Measurements from ENCODE around the gene PCDHB16. TPM values are rescaled to one million over a fixed set of nuclear protein-coding genes. Genes with fewer than 3 reads are reported as not detected.

The PCDHB16 gene
- total RNA-seq, 1 experiment from 2014 or later: 6.5 TPM

DNA sequence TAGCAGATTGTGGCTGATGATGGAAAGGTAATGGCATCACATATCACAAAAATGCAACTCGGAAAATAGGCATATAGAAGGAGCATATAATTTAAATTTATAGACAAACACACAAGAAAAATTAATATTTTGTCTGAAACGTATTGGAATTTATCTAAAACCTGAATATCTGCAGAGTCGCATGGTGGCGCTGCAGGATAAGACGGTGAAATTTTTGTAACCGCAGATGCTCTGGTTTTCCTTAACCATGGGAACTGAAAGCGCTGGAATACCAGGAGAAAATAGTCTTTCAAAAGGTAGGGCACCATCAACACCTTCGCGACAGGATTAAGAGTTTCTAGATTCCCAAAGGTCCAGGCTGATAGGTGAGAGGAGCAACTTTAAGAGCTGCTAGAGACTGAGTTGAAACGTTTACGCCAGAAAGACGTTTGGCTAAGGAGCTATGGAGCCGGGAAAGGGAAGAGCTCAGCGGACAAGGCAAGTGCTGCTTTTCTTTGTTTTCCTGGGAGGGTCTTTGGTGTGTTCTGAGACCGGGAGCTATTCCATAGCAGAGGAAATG is 52.0 kb downstream of the PCDHB16 start:
- Mint-ChIP-seq H3K9me3 (peaks cover 43 to 62% of the 10 kb centered on the region in 2 experiments), H3K4me1 (0 out of 4 replicates have a peak, but pooled peaks cover 0 to 2% of the 10 kb centered on the region in 2 experiments), H3K27me3 (ENCODE audit: low read depth) (peaks cover 2% of the 10 kb centered on the region), H3K27ac (peak overlapping the region in 1 of 3 experiments; percentile 57; a peak in 1 of 7 replicates), H3K4me3 (peak overlapping the region in 1 of 2 experiments; percentile 51; a peak in 2 of 5 replicates), H3K36me3 (ENCODE audit: insufficient read depth in 1 of 3, low read depth in 3 of 3) (peaks cover 14 to 26% (median 16%) of the 10 kb centered on the region in 3 experiments)
- Histone ChIP-seq H3K56ac (ENCODE audit: insufficient read length, low read depth, low read length) (no peak overlapping the region), H3K79me2 (ENCODE audit: insufficient read depth, low read length) (no peaks in the 10 kb centered on the region), H3K23me2 (ENCODE audit: insufficient read length, low read depth, low read length, poor library complexity, severe bottlenecking) (no peaks in the 10 kb centered on the region), H3K9me3 (ENCODE audit: control insufficient read depth, low read depth, low read length) (peaks cover 25% of the 10 kb centered on the region), H2BK15ac (ENCODE audit: low read depth, low read length) (no peak overlapping the region), H2BK120ac (ENCODE audit: low read depth, low read length, poor library complexity, severe bottlenecking) (no peak overlapping the region), H3K4ac (ENCODE audit: low read depth, low read length) (no peak overlapping the region), H3K18ac (ENCODE audit: insufficient read length, low read depth, low read length) (no peak overlapping the region), H3K4me1 (ENCODE audit: insufficient read depth, low read length) (no peaks in the 10 kb centered on the region), H2BK20ac (ENCODE audit: low read depth, low read length, poor library complexity, severe bottlenecking) (no peak overlapping the region), H3K79me1 (ENCODE audit: insufficient read depth, low read depth, low read length, poor library complexity, severe bottlenecking) (no peaks in the 10 kb centered on the region), H4K8ac (replicated peaks; ENCODE audit: insufficient read length, low read depth, low read length) (no peak overlapping the region), H3K4me2 (ENCODE audit: insufficient read depth, insufficient read length, low read length) (no peak overlapping the region), H3T11ph (ENCODE audit: low read length) (no peak overlapping the region), H2BK12ac (ENCODE audit: insufficient read length, low read depth, low read length) (no peak overlapping the region), H2AK5ac (ENCODE audit: insufficient read length, low read length) (no peak overlapping the region), H3K14ac (ENCODE audit: insufficient read depth, low read length) (no peak overlapping the region), H2BK5ac (ENCODE audit: insufficient read length, low read length) (no peak overlapping the region), H4K91ac (ENCODE audit: insufficient read length, low read depth, low read length) (no peak overlapping the region), H3K23ac (ENCODE audit: insufficient read length, low read depth, low read length) (no peak overlapping the region), H4K20me1 (ENCODE audit: control insufficient read depth, insufficient read depth, insufficient read length) (no peaks in the 10 kb centered on the region), H4K5ac (ENCODE audit: insufficient read length, low read depth, low read length) (no peak overlapping the region), H2AFZ (ENCODE audit: low read length) (peak overlapping the region; percentile 92), H3K27me3 (ENCODE audit: insufficient read depth, low read length) (no peaks in the 10 kb centered on the region), H3K27ac (ENCODE audit: insufficient read length, low read depth, low read length) (no peak overlapping the region), H3K9ac (ENCODE audit: extremely low read depth, insufficient read length, low read length) (no peak overlapping the region)
- TF ChIP-seq, protein P1, sequence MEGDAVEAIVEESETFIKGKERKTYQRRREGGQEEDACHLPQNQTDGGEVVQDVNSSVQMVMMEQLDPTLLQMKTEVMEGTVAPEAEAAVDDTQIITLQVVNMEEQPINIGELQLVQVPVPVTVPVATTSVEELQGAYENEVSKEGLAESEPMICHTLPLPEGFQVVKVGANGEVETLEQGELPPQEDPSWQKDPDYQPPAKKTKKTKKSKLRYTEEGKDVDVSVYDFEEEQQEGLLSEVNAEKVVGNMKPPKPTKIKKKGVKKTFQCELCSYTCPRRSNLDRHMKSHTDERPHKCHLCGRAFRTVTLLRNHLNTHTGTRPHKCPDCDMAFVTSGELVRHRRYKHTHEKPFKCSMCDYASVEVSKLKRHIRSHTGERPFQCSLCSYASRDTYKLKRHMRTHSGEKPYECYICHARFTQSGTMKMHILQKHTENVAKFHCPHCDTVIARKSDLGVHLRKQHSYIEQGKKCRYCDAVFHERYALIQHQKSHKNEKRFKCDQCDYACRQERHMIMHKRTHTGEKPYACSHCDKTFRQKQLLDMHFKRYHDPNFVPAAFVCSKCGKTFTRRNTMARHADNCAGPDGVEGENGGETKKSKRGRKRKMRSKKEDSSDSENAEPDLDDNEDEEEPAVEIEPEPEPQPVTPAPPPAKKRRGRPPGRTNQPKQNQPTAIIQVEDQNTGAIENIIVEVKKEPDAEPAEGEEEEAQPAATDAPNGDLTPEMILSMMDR (conservative IDR thresholded peaks at IDR 0.05): peak; percentile 62; the same call in 2 of the 3 replicates
- no CpG with 5 or more reads among the region's 15 CpGs for WGBS (ENCODE audit: extremely low coverage, insufficient read length, low lambda C conversion rate)
- DNase-seq: no peak

Other genes with a start within 250 kb of the PCDHB16 start
- 4.8 and 5.4 TPM in 2 replicates for gene PCDHAC2, start 215.9 kb upstream of the PCDHB16 start, total RNA-seq (2021)
- 0.07 and 0.11 TPM in 2 replicates for gene PCDHB1, start 131.0 kb upstream of the PCDHB16 start, total RNA-seq (2021)
- gene PCDHB2, start 87.8 kb upstream of the PCDHB16 start, total RNA-seq (2021): 26.3 and 27.7 TPM in 2 replicates
- 2.0 and 2.3 TPM in 2 replicates for gene PCDHB3, start 81.9 kb upstream of the PCDHB16 start, total RNA-seq (2021)
- 1.3 and 1.6 TPM in 2 replicates for gene PCDHB4, start 60.6 kb upstream of the PCDHB16 start, total RNA-seq (2021)
- 2.8 and 2.9 TPM in 2 replicates for gene PCDHB5, start 47.2 kb upstream of the PCDHB16 start, total RNA-seq (2021)
- gene PCDHB6, start 32.3 kb upstream of the PCDHB16 start, total RNA-seq (2021): 0.22 TPM in 1 of 2 replicates, not detected in the other
- gene PCDHB7, start 9.7 kb upstream of the PCDHB16 start, total RNA-seq (2021): 0.42 and 0.52 TPM in 2 replicates
- gene PCDHB8, start 4.6 kb upstream of the PCDHB16 start, total RNA-seq (2021): 0.57 and 0.86 TPM in 2 replicates
- 2.6 and 2.9 TPM in 2 replicates for gene PCDHB9, start 4.8 kb downstream of the PCDHB16 start, total RNA-seq (2021)
- gene PCDHB10, start 10.0 kb downstream of the PCDHB16 start, total RNA-seq (2021): 1.5 and 1.6 TPM in 2 replicates
- gene PCDHB11, start 17.2 kb downstream of the PCDHB16 start, total RNA-seq (2021): 1.9 and 2.0 TPM in 2 replicates
- 2.3 and 3.1 TPM in 2 replicates for gene PCDHB12, start 26.3 kb downstream of the PCDHB16 start, total RNA-seq (2021)
- 1.5 and 1.7 TPM in 2 replicates for gene PCDHB13, start 31.5 kb downstream of the PCDHB16 start, total RNA-seq (2021)
- gene PCDHB14, start 41.0 kb downstream of the PCDHB16 start, total RNA-seq (2021): 1.5 and 2.4 TPM in 2 replicates
- gene PCDHB15, start 63.0 kb downstream of the PCDHB16 start, total RNA-seq (2021): 5.2 and 7.0 TPM in 2 replicates
- gene SLC25A2, start 121.7 kb downstream of the PCDHB16 start, total RNA-seq (2021): not detected in 2 replicates
- 90.3 TPM in 2 replicates for gene TAF7, start 138.4 kb downstream of the PCDHB16 start, total RNA-seq (2021)
- gene PCDHGA1, start 148.1 kb downstream of the PCDHB16 start, total RNA-seq (2021): 0.63 and 0.72 TPM in 2 replicates
- 0.90 and 1.1 TPM in 2 replicates for gene PCDHGA2, start 156.4 kb downstream of the PCDHB16 start, total RNA-seq (2021)
- 0.88 and 0.94 TPM in 2 replicates for gene PCDHGA3, start 161.4 kb downstream of the PCDHB16 start, total RNA-seq (2021)
- gene PCDHGB1, start 167.7 kb downstream of the PCDHB16 start, total RNA-seq (2021): 5.0 and 5.2 TPM in 2 replicates
- 2.3 and 2.6 TPM in 2 replicates for gene PCDHGA4, start 172.6 kb downstream of the PCDHB16 start, total RNA-seq (2021)
- gene PCDHGB2, start 177.6 kb downstream of the PCDHB16 start, total RNA-seq (2021): 3.2 and 3.8 TPM in 2 replicates
- 1.1 and 1.3 TPM in 2 replicates for gene PCDHGA5, start 181.8 kb downstream of the PCDHB16 start, total RNA-seq (2021)
- 1.6 and 1.7 TPM in 2 replicates for gene PCDHGB3, start 187.9 kb downstream of the PCDHB16 start, total RNA-seq (2021)
- gene PCDHGA6, start 191.5 kb downstream of the PCDHB16 start, total RNA-seq (2021): 1.5 and 1.7 TPM in 2 replicates
- gene PCDHGA7, start 200.4 kb downstream of the PCDHB16 start, total RNA-seq (2021): 0.83 and 0.88 TPM in 2 replicates
- gene PCDHGB4, start 205.3 kb downstream of the PCDHB16 start, total RNA-seq (2021): 3.8 and 4.2 TPM in 2 replicates
- gene PCDHGA8, start 210.2 kb downstream of the PCDHB16 start, total RNA-seq (2021): 0.90 and 1.0 TPM in 2 replicates
- gene PCDHGB5, start 215.6 kb downstream of the PCDHB16 start, total RNA-seq (2021): 3.6 and 3.8 TPM in 2 replicates
- 0.83 and 1.3 TPM in 2 replicates for gene PCDHGA9, start 220.4 kb downstream of the PCDHB16 start, total RNA-seq (2021)
- 5.5 and 6.0 TPM in 2 replicates for gene PCDHGB6, start 225.6 kb downstream of the PCDHB16 start, total RNA-seq (2021)
- gene PCDHGA10, start 230.6 kb downstream of the PCDHB16 start, total RNA-seq (2021): 12.5 and 15.1 TPM in 2 replicates
- gene PCDHGB7, start 235.3 kb downstream of the PCDHB16 start, total RNA-seq (2021): 6.8 and 7.7 TPM in 2 replicates
- gene PCDHGA11, start 238.7 kb downstream of the PCDHB16 start, total RNA-seq (2021): 2.6 and 2.7 TPM in 2 replicates
- 1.3 and 1.4 TPM in 2 replicates for gene PCDHGA12, start 248.1 kb downstream of the PCDHB16 start, total RNA-seq (2021)